H1 (cell line): ENCODE results near the gene LIX1L. TPM values are rescaled to one million over a fixed set of nuclear protein-coding genes. Genes with fewer than 3 reads are reported as not detected.

ENCODE experiments used
- CTCF ChIA-PET: fragments of 300-600 bp; sonication (Branson Sonifier 250); formaldehyde crosslinking; loops from one replicate; lab custom pipeline; 2021; ENCODE audit not compliant: partially characterized antibody; lab: Charles Lee
- POLR2A ChIA-PET: fragments of 300-600 bp; sonication (Branson Sonifier 250); formaldehyde crosslinking; loops from one replicate; lab custom pipeline; 2021; ENCODE audit warnings: inconsistent platforms; ENCODE audit not compliant: partially characterized antibody; lab: Charles Lee
- DNase-seq, 2 experiments: peaks; one replicate each; pipeline versions ENCODE4 v3.0.0 to v3.0.0-alpha.2; 2010 to 2022; ENCODE audit warnings: low spot score in 2 of 2, low read depth in 1 of 2, mixed read lengths in 1 of 2
- FAIRE-seq: peaks from 2 replicates; lab custom pipeline; 2011; peaks lifted over from hg19 to GRCh38; lab: Jason Lieb, UNC
- H2AFZ ChIP-seq: 2 replicates; pipeline ENCODE4 v1.8.1; 2012; ENCODE audit warnings: low read length, inconsistent platforms
- H2AK5ac ChIP-seq: 2 replicates; pipeline ENCODE4 v1.6.1; 2013; ENCODE audit warnings: low read depth, low read length
- H2BK120ac ChIP-seq: replicated peaks from 2 replicates; pipeline ENCODE3; 2013; ENCODE audit warnings: low read depth, low read length, inconsistent platforms
- H2BK12ac ChIP-seq: 2 replicates; pipeline ENCODE4 v1.6.1; 2013; ENCODE audit warnings: low read depth, low read length
- H2BK15ac ChIP-seq: 2 replicates; pipeline ENCODE4 v1.6.1; 2013; ENCODE audit warnings: low read length
- H2BK20ac ChIP-seq: 2 replicates; pipeline ENCODE4 v1.6.1; 2013; ENCODE audit warnings: low read length
- H2BK5ac ChIP-seq: 2 replicates; pipeline ENCODE4 v1.6.1; 2013; ENCODE audit warnings: low read depth, low read length
- H3K14ac ChIP-seq: 2 replicates; pipeline ENCODE4 v1.6.1; 2013; ENCODE audit warnings: inconsistent platforms; ENCODE audit not compliant: insufficient read length
- H3K18ac ChIP-seq: 2 replicates; pipeline ENCODE4 v1.6.1; 2013; ENCODE audit warnings: low read length; ENCODE audit errors: extremely low read depth
- H3K23ac ChIP-seq: 2 replicates; pipeline ENCODE4 v1.6.1; 2013; ENCODE audit warnings: inconsistent platforms; ENCODE audit not compliant: insufficient read length
- H3K23me2 ChIP-seq: 2 replicates; pipeline ENCODE4 v1.6.1; 2013; ENCODE audit warnings: low read depth, low read length
- H3K27ac ChIP-seq: 2 replicates; pipeline ENCODE4 v1.6.1; 2011; ENCODE audit warnings: low read depth, low read length, inconsistent platforms
- H3K27me3 ChIP-seq, 4 experiments: replicated peaks in 1 of 4; 1 replicate in 1 of 4; 2 replicates in 3 of 4; pipeline versions ENCODE4 v1.6.1 to v1.8.1; 2011 to 2013; ENCODE audit warnings: low read length in 3 of 4, mild to moderate bottlenecking in 3 of 4, inconsistent platforms in 2 of 4, mixed read lengths in 2 of 4, moderate library complexity in 1 of 4; ENCODE audit not compliant: control insufficient read depth in 3 of 4, insufficient read depth in 3 of 4; ENCODE audit errors: extremely low read depth in 1 of 4
- H3K36me3 ChIP-seq, 4 experiments: 2 replicates each; pipeline versions ENCODE4 v1.6.1 to v1.8.1; 2011 to 2013; ENCODE audit warnings: mild to moderate bottlenecking in 4 of 4, low read length in 3 of 4, moderate library complexity in 2 of 4, control low read depth in 1 of 4, inconsistent platforms in 1 of 4; ENCODE audit not compliant: insufficient read depth in 4 of 4, control insufficient read depth in 2 of 4
- H3K4ac ChIP-seq: replicated peaks from 2 replicates; pipeline ENCODE3; 2013; ENCODE audit warnings: low read length, low read depth, mixed read lengths, inconsistent platforms; ENCODE audit not compliant: insufficient read length
- H3K4me1 ChIP-seq, 4 experiments: replicated peaks in 1 of 4; 1 replicate in 1 of 4; 2 replicates in 3 of 4; pipeline versions ENCODE4 v1.6.1 to v1.8.1; 2011 to 2013; ENCODE audit warnings: low read length in 3 of 4, inconsistent platforms in 2 of 4, mixed read lengths in 1 of 4; ENCODE audit not compliant: insufficient read depth in 4 of 4, control insufficient read depth in 3 of 4
- H3K4me2 ChIP-seq, 2 experiments: 2 replicates each; pipeline versions ENCODE4 v1.6.1 to v1.8.1; 2011 to 2013; ENCODE audit warnings: low read depth in 2 of 2, low read length in 2 of 2, control low read depth in 1 of 2, inconsistent platforms in 1 of 2, mild to moderate bottlenecking in 1 of 2; ENCODE audit not compliant: insufficient read depth in 1 of 2
- H3K4me3 ChIP-seq, 4 experiments: fragments of 200-600, 300-600 bp in 1 of 4; sonication (generic), shearing (Covaris generic), sonication (Bioruptor Twin) in 1 of 4; 2 replicates each; pipeline versions ENCODE4 v1.5.1 to v1.8.1; 2011 to 2016; ENCODE audit warnings: low read length in 4 of 4, low read depth in 3 of 4, control low read depth in 2 of 4, inconsistent platforms in 2 of 4, mild to moderate bottlenecking in 2 of 4, mixed read lengths in 1 of 4, moderate library complexity in 1 of 4; ENCODE audit not compliant: insufficient read depth in 2 of 4; ENCODE audit errors: extremely low read depth in 1 of 4
- H3K56ac ChIP-seq: replicated peaks from 2 replicates; pipeline ENCODE3; 2013; ENCODE audit warnings: low read depth, mild to moderate bottlenecking, mixed read lengths, low read length, inconsistent platforms; ENCODE audit not compliant: insufficient read length
- H3K79me1 ChIP-seq: 2 replicates; pipeline ENCODE4 v1.6.1; 2013; ENCODE audit warnings: low read depth, low read length, control low read depth
- H3K79me2 ChIP-seq, 2 experiments: 2 replicates each; pipeline versions ENCODE4 v1.6.1 to v1.8.1; 2012 to 2013; ENCODE audit warnings: low read length in 2 of 2, mild to moderate bottlenecking in 2 of 2, inconsistent platforms in 1 of 2; ENCODE audit not compliant: insufficient read depth in 2 of 2, control insufficient read depth in 1 of 2
- H3K9ac ChIP-seq, 4 experiments: replicated peaks in 1 of 4; 1 replicate in 1 of 4; 2 replicates in 3 of 4; pipeline versions ENCODE4 v1.6.1 to v1.8.1; 2011 to 2013; ENCODE audit warnings: low read depth in 3 of 4, low read length in 3 of 4, control low read depth in 2 of 4, mild to moderate bottlenecking in 2 of 4, moderate library complexity in 2 of 4, inconsistent platforms in 1 of 4; ENCODE audit errors: extremely low read depth in 1 of 4
- H3K9me3 ChIP-seq, 2 experiments: 2 replicates each; pipeline versions ENCODE4 v1.6.1 to v1.8.1; 2012 to 2013; ENCODE audit warnings: mild to moderate bottlenecking in 2 of 2, moderate library complexity in 2 of 2, control low read depth in 1 of 2, inconsistent platforms in 1 of 2, low read depth in 1 of 2, low read length in 1 of 2, mixed read lengths in 1 of 2; ENCODE audit not compliant: insufficient read depth in 2 of 2
- H4K20me1 ChIP-seq, 2 experiments: replicated peaks in 1 of 2; 2 replicates each; pipeline versions ENCODE3 to v1.8.1; 2011 to 2013; ENCODE audit warnings: inconsistent platforms in 2 of 2, low read length in 2 of 2, mild to moderate bottlenecking in 1 of 2; ENCODE audit not compliant: insufficient read depth in 2 of 2, control insufficient read depth in 1 of 2
- H4K5ac ChIP-seq: 2 replicates; pipeline ENCODE4 v1.6.1; 2013; ENCODE audit warnings: low read length, low read depth, mixed read lengths, inconsistent platforms; ENCODE audit not compliant: insufficient read length
- H4K8ac ChIP-seq: 2 replicates; pipeline ENCODE4 v1.8.0; 2013; ENCODE audit warnings: mild to moderate bottlenecking, moderate library complexity, low read length, inconsistent platforms; ENCODE audit not compliant: insufficient read depth; ENCODE audit errors: extremely low read depth
- H4K91ac ChIP-seq: replicated peaks from 2 replicates; pipeline ENCODE3; 2013; ENCODE audit warnings: low read length, mixed read lengths, inconsistent platforms; ENCODE audit not compliant: insufficient read length
- ASH2L ChIP-seq: fragments of 200-600, 300-600 bp; sonication (generic); IDR thresholded peaks from one replicate; pipeline ENCODE4 v1.7.1; 2017; ENCODE audit warnings: low read length
- ATF2 ChIP-seq: IDR thresholded peaks from 2 replicates; pipeline ENCODE4 v1.6.1; 2012; ENCODE audit warnings: low read length, inconsistent platforms
- CBX5 ChIP-seq: fragments of 300-800, 300-1000 bp; sonication (generic); IDR thresholded peaks from 2 replicates; pipeline ENCODE4 v1.7.1; 2016; ENCODE audit warnings: antibody characterized with exemption, low read length, low read depth
- CHD2 ChIP-seq: IDR thresholded peaks from 2 replicates; pipeline ENCODE4 v1.6.1; 2012; ENCODE audit warnings: low read length, improper control_type of control experiment
- FOSL1 ChIP-seq: IDR thresholded peaks from 2 replicates; pipeline ENCODE4 v1.6.1; 2011; ENCODE audit warnings: mild to moderate bottlenecking, low read depth, low read length, moderate library complexity; ENCODE audit not compliant: insufficient read depth
- POU5F1 ChIP-seq: IDR thresholded peaks from 2 replicates; pipeline ENCODE4 v1.6.1; 2011; ENCODE audit warnings: low read depth, mild to moderate bottlenecking, low read length, moderate library complexity
- TCF12 ChIP-seq: IDR thresholded peaks from 2 replicates; pipeline ENCODE4 v1.6.1; 2011; ENCODE audit warnings: low read depth, mild to moderate bottlenecking, low read length
- TEAD4 ChIP-seq: IDR thresholded peaks from 2 replicates; pipeline ENCODE4 v1.6.1; 2012; ENCODE audit warnings: low read depth, low read length, inconsistent platforms, mixed read lengths
- YY1 ChIP-seq: IDR thresholded peaks from 2 replicates; pipeline ENCODE4 v1.6.1; 2011; ENCODE audit warnings: low read depth, mild to moderate bottlenecking, low read length
- ZNF274 ChIP-seq: IDR thresholded peaks from 2 replicates; pipeline ENCODE4 v1.7.0; 2012; ENCODE audit warnings: low read length, borderline replicate concordance; ENCODE audit errors: extremely low read depth
- WGBS, 2 experiments: shearing (Covaris generic) in 1 of 2; methylation state at CpG; one replicate each; pipeline versions ENCODE4 v1.1.6 to v1.1.7; 2013 to 2015; ENCODE audit warnings: low lambda C conversion rate in 2 of 2, mixed read lengths in 2 of 2, inconsistent platforms in 1 of 2, low coverage in 1 of 2, missing lambda C conversion rate in 1 of 2; ENCODE audit not compliant: insufficient replicate concordance in 2 of 2, insufficient coverage in 1 of 2, insufficient read length in 1 of 2; ENCODE audit errors: extremely low coverage in 1 of 2, missing lambda C conversion rate in 1 of 2; 5-methylcytosine and 5-hydroxymethylcytosine counted together
- polyA plus RNA-seq, 7 experiments: library from polyadenylated mRNA; depleted of rRNA in 3 of 7; stranded (reverse) in 5 of 7; unstranded in 2 of 7; fragments of >200 nt in 5 of 7; fragments of 200-250 nt in 2 of 7; gene quantifications; 1 replicate in 5 of 7; 2 replicates in 1 of 7; 4 replicates in 1 of 7; pipeline versions ENCODE4 v1.2.1 to v1.2.3, GENCODE V29; 2011 to 2013; ENCODE audit warnings: missing spikeins in 2 of 7, mixed read lengths in 2 of 7
- total RNA-seq: library from RNA; stranded (reverse); fragmentation: NEBNext Ultra II Directional; extraction: Animal tissue kit (Norgen Biotek cat#: 25700); gene quantifications from 2 replicates; pipeline ENCODE4 v1.2.1, GENCODE V29; 2021

LIX1L gene
- total and polyA plus RNA-seq, 2 of the 8 experiments (the other 6 are each of a cell fraction or from before 2014, with no cell fraction given), result 2.9 to 3.7 TPM

GRCh38 chr1:145891587-145892485, 66.0 kb downstream of the LIX1L start:
- H2BK12ac ChIP-seq, result peak overlapping the region; percentile 27; the same call in 1 of the 2 replicates
- H2BK120ac ChIP-seq, result no peak overlapping the region
- FAIRE-seq, result peak; percentile 80
- H3K4me1 ChIP-seq, result peaks cover 0 to 6% (median 4%) of the 10 kb centered on the region in 4 experiments; a peak in 3 of 7 replicates
- H3K9me3 ChIP-seq, result no peaks in the 10 kb centered on the region
- no peak overlapping the region for H2BK20ac ChIP-seq
- 14% methylated on average over 6 of the region's 6 CpGs; no CpG with 5 or more reads in 1 of the 2 experiments for WGBS, 2 experiments
- H2BK5ac ChIP-seq, result peak overlapping the region; percentile 57; the same call in 1 of the 2 replicates
- H3K23me2 ChIP-seq, result no peaks in the 10 kb centered on the region
- no peak overlapping the region for H4K91ac ChIP-seq
- no peak overlapping the region for H4K8ac ChIP-seq
- H4K20me1 ChIP-seq, result no peaks in the 10 kb centered on the region
- no peaks in the 10 kb centered on the region for H3K27me3 ChIP-seq
- no peak overlapping the region for H2AK5ac ChIP-seq
- H3K4me2 ChIP-seq, result peak overlapping the region; percentile 30 to 57; a peak in 3 of 4 replicates
- H3K79me1 ChIP-seq, result no peaks in the 10 kb centered on the region
- H3K14ac ChIP-seq, result no peak overlapping the region
- peak overlapping the region in 3 of 4 experiments; percentile 2 to 48 (median 3); a peak in 4 of 8 replicates for H3K4me3 ChIP-seq
- peak overlapping the region; percentile 99 for H2BK15ac ChIP-seq
- no peaks in the 10 kb centered on the region for H3K79me2 ChIP-seq
- peak overlapping the region; percentile 88 for H2AFZ ChIP-seq
- H3K27ac ChIP-seq, result no peak overlapping the region
- H3K4ac ChIP-seq, result no peak overlapping the region
- peak; percentile 94 to 96 for DNase-seq
- no peaks in the 10 kb centered on the region for H3K36me3 ChIP-seq
- POLR2A ChIA-PET, result interaction anchor here (0.5 to 2.1 kb wide), 13 partner anchors 10 to 160 kb away, joined by 3 to 8 read pairs (median 3); partner anchors contain the start of genes NUDT17 and PEX11B
- peak overlapping the region; percentile 68; the same call in 1 of the 2 replicates for H3K18ac ChIP-seq
- CTCF ChIA-PET, result interaction anchor here (1.1 to 8.7 kb wide), 35 partner anchors 8 to 144 kb away, joined by 3 to 146 read pairs (median 8); partner anchors contain the start of genes ANKRD34A, ITGA10, LIX1L and NUDT17
- H3K56ac ChIP-seq, result no peak overlapping the region
- H3K9ac ChIP-seq, result no peak overlapping the region
- no peak overlapping the region for H3K23ac ChIP-seq
- H4K5ac ChIP-seq, result no peak overlapping the region
- TF ChIP-seq CHD2 (peak; percentile 34; the same call in 1 of the 2 replicates), YY1 (peak; percentile 52; the same call in 1 of the 2 replicates), ASH2L (peak; percentile 35), FOSL1 (no peak), TEAD4 (no peak), CBX5 (no peak), POU5F1 (no peak), TCF12 (no peak), ZNF274 (no peak), ATF2 (no peak)
